Measurements from ENCODE around the gene ZNF536. TPM values are rescaled to one million over a fixed set of nuclear protein-coding genes. Genes with fewer than 3 reads are reported as not detected.

Gene ZNF536
- total and polyA plus RNA-seq, 2 donors (not counting 1 experiment from before 2014, with no cell fraction given), result 0.50 TPM; not detected in 1

DNA sequence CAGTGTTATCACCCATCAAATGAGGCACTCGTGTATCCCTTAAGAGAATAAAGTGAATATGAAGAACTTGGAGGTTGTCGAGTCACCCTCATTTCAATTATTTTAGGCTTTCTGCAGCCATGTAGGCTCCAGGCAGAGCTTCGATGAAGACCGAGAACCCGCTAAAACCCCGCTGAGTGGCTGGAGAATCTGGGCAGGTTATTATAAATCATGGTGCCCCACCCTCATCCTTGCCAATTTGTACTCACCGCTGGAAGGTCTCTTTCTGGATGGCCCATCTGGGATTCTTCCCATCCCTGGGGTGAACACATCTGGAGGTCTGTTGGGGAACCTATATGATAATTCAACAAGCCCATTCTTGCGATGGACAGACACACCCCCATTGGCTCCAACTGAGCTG, 190.8 kb downstream of the ZNF536 start:
- Histone ChIP-seq H3K4me1 (ENCODE audit: control insufficient read depth, extremely low read depth, insufficient read depth, low read length) (no peaks in the 10 kb centered on the region), H3K27me3 (ENCODE audit: control insufficient read depth, insufficient read depth, low read length) (no peaks in the 10 kb centered on the region), H3K4me2 (ENCODE audit: extremely low read depth, insufficient read depth, low read length) (no peak overlapping the region), H3K79me2 (ENCODE audit: control insufficient read depth, insufficient read depth, low read length) (no peaks in the 10 kb centered on the region), H3K9me3 (ENCODE audit: control insufficient read depth, insufficient read depth, low read depth, low read length) (no peaks in the 10 kb centered on the region), H3K4me3 (replicated peaks in 1 of 4; ENCODE audit: control extremely low read depth in 1 of 4, insufficient read depth in 1 of 4, low read depth in 3 of 4, low read length in 4 of 4) (no peak overlapping the region), H3K27ac (ENCODE audit: insufficient read depth, low read length) (no peak overlapping the region), H4K20me1 (ENCODE audit: control insufficient read depth, extremely low read depth, insufficient read depth, low read length) (no peaks in the 10 kb centered on the region), H3K9ac (ENCODE audit: insufficient read depth, low read length) (no peak overlapping the region), H2AFZ (ENCODE audit: low read length) (no peak overlapping the region), H3K36me3 (ENCODE audit: control insufficient read depth, insufficient read depth, low read length) (no peaks in the 10 kb centered on the region)
- TF ChIP-seq EZH2 (IDR thresholded peaks at IDR 0.05; ENCODE audit: low read length, missing control alignments) (no peak), CTCF (conservative IDR thresholded peaks at IDR 0.05 in 1 of 2, IDR thresholded peaks at IDR 0.05 in 1 of 2; ENCODE audit: low read depth in 1 of 2, low read length in 2 of 2) (no peak)
- DNase-seq (ENCODE audit: low read depth in 2 of 2), result no peak

DNA sequence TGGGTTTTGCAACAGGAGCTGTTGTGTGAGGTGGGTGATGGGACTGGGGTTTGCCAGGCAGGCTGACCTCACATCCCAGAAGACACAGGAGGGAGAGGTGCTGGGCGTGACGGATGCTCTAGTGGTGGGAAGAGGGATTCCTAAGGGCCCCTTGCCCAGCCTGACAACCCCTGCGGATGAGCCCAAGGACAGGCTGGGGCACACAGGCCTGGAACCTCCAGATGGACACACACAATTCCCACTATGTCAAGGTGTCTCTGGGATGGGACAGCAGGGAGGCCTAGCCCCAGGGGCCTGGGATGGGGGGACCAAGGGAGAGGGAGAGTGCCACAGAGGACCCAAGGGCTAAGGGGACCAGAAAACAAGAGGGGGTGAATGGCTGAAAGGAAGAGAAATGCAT, 191.5 kb downstream of the ZNF536 start:
- H3K27me3 ChIP-seq (ENCODE audit: control insufficient read depth, insufficient read depth, low read length), result no peaks in the 10 kb centered on the region
- H3K4me2 ChIP-seq (ENCODE audit: extremely low read depth, insufficient read depth, low read length), result no peak overlapping the region
- H4K20me1 ChIP-seq (ENCODE audit: control insufficient read depth, extremely low read depth, insufficient read depth, low read length), result no peaks in the 10 kb centered on the region
- no peaks in the 10 kb centered on the region for H3K36me3 ChIP-seq (ENCODE audit: control insufficient read depth, insufficient read depth, low read length)
- TF ChIP-seq CTCF (conservative IDR thresholded peaks at IDR 0.05 in 1 of 2, IDR thresholded peaks at IDR 0.05 in 1 of 2; ENCODE audit: low read depth in 1 of 2, low read length in 2 of 2), result no peak
- TF ChIP-seq EZH2 (IDR thresholded peaks at IDR 0.05; ENCODE audit: low read length, missing control alignments), result no peak
- no peak overlapping the region for H3K4me3 ChIP-seq (replicated peaks in 1 of 4; ENCODE audit: control extremely low read depth in 1 of 4, insufficient read depth in 1 of 4, low read depth in 3 of 4, low read length in 4 of 4)
- H3K79me2 ChIP-seq (ENCODE audit: control insufficient read depth, insufficient read depth, low read length), result no peaks in the 10 kb centered on the region
- H3K9ac ChIP-seq (ENCODE audit: insufficient read depth, low read length), result no peak overlapping the region
- no peak for DNase-seq (ENCODE audit: low read depth in 2 of 2)
- H3K4me1 ChIP-seq (ENCODE audit: control insufficient read depth, extremely low read depth, insufficient read depth, low read length), result no peaks in the 10 kb centered on the region
- H3K27ac ChIP-seq (ENCODE audit: insufficient read depth, low read length), result no peak overlapping the region
- H3K9me3 ChIP-seq (ENCODE audit: control insufficient read depth, insufficient read depth, low read depth, low read length), result no peaks in the 10 kb centered on the region
- no peak overlapping the region for H2AFZ ChIP-seq (ENCODE audit: low read length)

GRCh38 chr19:30564551-30565011, 192.4 kb downstream of the ZNF536 start:
- DNase-seq (ENCODE audit: low read depth in 2 of 2), result no peak
- no peak overlapping the region for H2AFZ ChIP-seq (ENCODE audit: low read length)
- no peaks in the 10 kb centered on the region for H3K79me2 ChIP-seq (ENCODE audit: control insufficient read depth, insufficient read depth, low read length)
- H3K9ac ChIP-seq (ENCODE audit: insufficient read depth, low read length), result no peak overlapping the region
- no peaks in the 10 kb centered on the region for H4K20me1 ChIP-seq (ENCODE audit: control insufficient read depth, extremely low read depth, insufficient read depth, low read length)
- no peaks in the 10 kb centered on the region for H3K27me3 ChIP-seq (ENCODE audit: control insufficient read depth, insufficient read depth, low read length)
- no peaks in the 10 kb centered on the region for H3K9me3 ChIP-seq (ENCODE audit: control insufficient read depth, insufficient read depth, low read depth, low read length)
- no peak overlapping the region for H3K27ac ChIP-seq (ENCODE audit: insufficient read depth, low read length)
- H3K4me3 ChIP-seq (replicated peaks in 1 of 4; ENCODE audit: control extremely low read depth in 1 of 4, insufficient read depth in 1 of 4, low read depth in 3 of 4, low read length in 4 of 4), result no peak overlapping the region
- H3K4me1 ChIP-seq (ENCODE audit: control insufficient read depth, extremely low read depth, insufficient read depth, low read length), result no peaks in the 10 kb centered on the region
- TF ChIP-seq EZH2 (IDR thresholded peaks at IDR 0.05; ENCODE audit: low read length, missing control alignments) (no peak), CTCF (conservative IDR thresholded peaks at IDR 0.05 in 1 of 2, IDR thresholded peaks at IDR 0.05 in 1 of 2; ENCODE audit: low read depth in 1 of 2, low read length in 2 of 2) (no peak)
- H3K4me2 ChIP-seq (ENCODE audit: extremely low read depth, insufficient read depth, low read length), result no peak overlapping the region
- H3K36me3 ChIP-seq (ENCODE audit: control insufficient read depth, insufficient read depth, low read length), result no peaks in the 10 kb centered on the region
